B cell (primary cell): Measurements from ENCODE around the gene SPINT4.

Experiments
- CTCF ChIP-seq: fragments of 200-600 bp; IDR thresholded peaks from one replicate; pipeline ENCODE4 v1.8.0; 2022; ENCODE audit warnings: antibody characterized with exemption, mild to moderate bottlenecking
- EZH2 ChIP-seq: IDR thresholded peaks from 2 replicates; pipeline ENCODE4 v1.6.1; 2012; ENCODE audit warnings: borderline replicate concordance, low read depth, mild to moderate bottlenecking, moderate library complexity, low read length; ENCODE audit not compliant: insufficient read depth, poor library complexity, severe bottlenecking

DNA sequence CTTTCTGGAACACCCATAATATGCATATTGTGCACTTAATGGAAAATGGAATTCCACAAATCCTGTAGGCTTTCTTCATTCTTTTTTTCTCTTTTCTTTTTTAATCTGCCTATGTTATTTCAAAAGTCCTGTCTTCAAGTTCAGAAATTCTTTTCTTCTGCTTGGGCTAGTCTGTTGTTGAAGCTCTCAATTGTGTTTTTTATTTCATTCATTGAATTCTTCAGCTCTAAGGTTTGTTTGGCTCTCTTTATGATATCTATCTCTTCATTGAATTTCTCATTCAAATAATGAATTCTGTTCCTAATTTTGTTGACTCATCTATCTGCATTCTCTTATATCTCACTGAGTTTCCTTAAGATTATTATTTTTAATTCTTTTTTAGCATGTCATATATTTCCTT lies 10.1 kb downstream of the SPINT4 start:
- no peak for TF ChIP-seq CTCF
- no peak for TF ChIP-seq EZH2
